Endothelial cell of umbilical vein (primary cell): Measurements from ENCODE around the gene ALX1. TPM values are rescaled to one million over a fixed set of nuclear protein-coding genes. Genes with fewer than 3 reads are reported as not detected.

Source experiments
- BruUV-seq: library from RNA; stranded (reverse); fragments of 400-500 nt; replicated peaks from 2 replicates; lab custom pipeline; 2021; lab: Mats Ljungman, UMichigan
- CTCF ChIA-PET: fragments of 300-600, 350-600 bp; sonication (Branson Sonifier 250); formaldehyde crosslinking; loops from one replicate; lab custom pipeline; 2021; ENCODE audit warnings: antibody characterized with exemption, inconsistent platforms; lab: Charles Lee
- POLR2A ChIA-PET: fragments of 300-600, 350-600 bp; sonication (Branson Sonifier 250); formaldehyde crosslinking; loops from one replicate; lab custom pipeline; 2021; ENCODE audit warnings: antibody characterized with exemption, inconsistent platforms; lab: Charles Lee
- DNase-seq: peaks from one replicate; pipeline ENCODE4 v3.0.0-alpha.2; 2011; ENCODE audit warnings: low read depth, low spot score
- FAIRE-seq: peaks from 2 replicates; lab custom pipeline; 2011; peaks lifted over from hg19 to GRCh38; lab: Jason Lieb, UNC
- H2AFZ ChIP-seq: 2 replicates; pipeline ENCODE4 v1.6.0; 2012; ENCODE audit warnings: low read depth, low read length, control low read depth, inconsistent platforms
- H3K27ac ChIP-seq: 2 replicates; pipeline ENCODE4 v1.5.1; 2011; ENCODE audit warnings: low read depth, mild to moderate bottlenecking, control low read depth, low read length, moderate library complexity; ENCODE audit not compliant: insufficient read depth
- H3K27me3 ChIP-seq, 2 experiments: 2 replicates each; pipeline versions ENCODE4 v1.6.0 to v1.6.1; 2011; ENCODE audit warnings: low read length in 2 of 2, mixed read lengths in 1 of 2; ENCODE audit not compliant: control insufficient read depth in 2 of 2, insufficient read depth in 2 of 2
- H3K36me3 ChIP-seq, 2 experiments: 2 replicates in 1 of 2; 3 replicates in 1 of 2; pipeline ENCODE4 v1.5.1; 2011; ENCODE audit warnings: low read length in 2 of 2, mild to moderate bottlenecking in 1 of 2, moderate library complexity in 1 of 2; ENCODE audit not compliant: control insufficient read depth in 2 of 2, insufficient read depth in 2 of 2; ENCODE audit errors: extremely low read depth in 1 of 2
- H3K4me1 ChIP-seq: 3 replicates; pipeline ENCODE4 v1.5.1; 2011; ENCODE audit warnings: mild to moderate bottlenecking, low read length; ENCODE audit not compliant: control insufficient read depth, insufficient read depth; ENCODE audit errors: extremely low read depth
- H3K4me2 ChIP-seq: 2 replicates; pipeline ENCODE4 v1.6.1; 2011; ENCODE audit warnings: low read length, control low read depth, mixed read lengths; ENCODE audit not compliant: insufficient read depth
- H3K4me3 ChIP-seq, 3 experiments: fragments of 200-600 bp in 1 of 3; sonication (generic), shearing (Covaris generic) in 1 of 3; replicated peaks in 1 of 3; 2 replicates each; pipeline ENCODE4 v1.5.1; 2011 to 2016; ENCODE audit warnings: control low read depth in 3 of 3, low read length in 3 of 3, mild to moderate bottlenecking in 2 of 3, inconsistent platforms in 1 of 3, low read depth in 1 of 3, moderate library complexity in 1 of 3; ENCODE audit not compliant: insufficient read depth in 1 of 3
- H3K79me2 ChIP-seq: 2 replicates; pipeline ENCODE4 v1.6.0; 2012; ENCODE audit warnings: low read length, inconsistent platforms; ENCODE audit not compliant: control insufficient read depth, insufficient read depth
- H3K9ac ChIP-seq: replicated peaks from 2 replicates; pipeline ENCODE3; 2011; ENCODE audit warnings: low read length, control low read depth; ENCODE audit not compliant: insufficient read depth; ENCODE audit errors: extremely low read depth
- H3K9me1 ChIP-seq: replicated peaks from 3 replicates; pipeline ENCODE4 v1.6.0; 2011; ENCODE audit warnings: mild to moderate bottlenecking, low read length; ENCODE audit not compliant: control insufficient read depth, insufficient read depth; ENCODE audit errors: extremely low read depth
- H3K9me3 ChIP-seq: replicated peaks from 2 replicates; pipeline ENCODE4 v1.5.1; 2012; ENCODE audit warnings: low read length, inconsistent platforms; ENCODE audit not compliant: control insufficient read depth, insufficient read depth
- H4K20me1 ChIP-seq: replicated peaks from 2 replicates; pipeline ENCODE3; 2011; ENCODE audit warnings: mild to moderate bottlenecking, low read length; ENCODE audit not compliant: control insufficient read depth, insufficient read depth; ENCODE audit errors: extremely low read depth
- CTCF ChIP-seq, 2 donors: IDR thresholded peaks; 1 replicate in 1 of 2; 2 replicates in 1 of 2; pipeline ENCODE4 v1.5.1; 2011; ENCODE audit warnings: low read length in 2 of 2, mild to moderate bottlenecking in 2 of 2, moderate library complexity in 2 of 2, control low read depth in 1 of 2, inconsistent platforms in 1 of 2, low read depth in 1 of 2; ENCODE audit not compliant: insufficient read depth in 1 of 2; ENCODE audit errors: extremely low read depth in 1 of 2
- FOS ChIP-seq: IDR thresholded peaks from 2 replicates; pipeline ENCODE4 v1.6.1; 2011; ENCODE audit warnings: mild to moderate bottlenecking, low read length, moderate library complexity, borderline replicate concordance; ENCODE audit not compliant: insufficient read depth
- GATA2 ChIP-seq: IDR thresholded peaks from 2 replicates; pipeline ENCODE4 v1.7.0; 2011; ENCODE audit warnings: low read depth, mild to moderate bottlenecking, moderate library complexity, mixed read lengths, low read length; ENCODE audit not compliant: insufficient read length, insufficient read depth
- MYC ChIP-seq: IDR thresholded peaks from one replicate; pipeline ENCODE4 v1.6.1; 2011; ENCODE audit warnings: mild to moderate bottlenecking, low read depth, low read length
- POLR2A ChIP-seq: IDR thresholded peaks from 2 replicates; pipeline ENCODE4 v1.6.1; 2012; ENCODE audit warnings: low read depth, mild to moderate bottlenecking, control low read depth, low read length
- dilution Hi-C: fragments of 300-500 bp; cut with MboI; formaldehyde crosslinking; loops from one replicate; pipeline ENCODE4 v1.15.0; 2019; ENCODE audit warnings: low sequenced_read_pairs; ENCODE audit not compliant: extremely low pct_ligation_motif_present
- intact Hi-C: fragments of 100-400 bp; cut with micrococcal nuclease; formaldehyde crosslinking; loops from one replicate; pipeline ENCODE4 v1.10.0; 2022
- polyA plus RNA-seq, 4 experiments: library from polyadenylated mRNA; depleted of rRNA in 3 of 4; stranded (reverse) in 3 of 4; unstranded in 1 of 4; fragments of >200 nt; gene quantifications; 2 replicates each; pipeline versions ENCODE4 v1.2.1 to v1.2.3, GENCODE V29; 2011 to 2012; ENCODE audit warnings: missing spikeins in 1 of 4
- total RNA-seq: library from RNA; stranded (reverse); gene quantifications from 2 replicates; pipeline ENCODE4 v1.2.3, GENCODE V29; 2021

Gene ALX1
- total and polyA plus RNA-seq, 2 donors (not counting 3 experiments of a cell fraction or from before 2014, with no cell fraction given) = 2.2 to 3.5 TPM

- no peaks in the 10 kb centered on the region for H4K20me1 ChIP-seq
- H3K4me3 ChIP-seq = no peak overlapping the region
- BruUV-seq = no TSS peak
- no peaks in the 10 kb centered on the region for H3K79me2 ChIP-seq
- H3K9me1 ChIP-seq = no peaks in the 10 kb centered on the region
- no peaks in the 10 kb centered on the region for H3K27me3 ChIP-seq
- DNase-seq (no peak), FAIRE-seq (no peak)
- H3K9me3 ChIP-seq = no peaks in the 10 kb centered on the region
- no peak overlapping the region for H2AFZ ChIP-seq
- H3K4me1 ChIP-seq = no peaks in the 10 kb centered on the region
- H3K36me3 ChIP-seq = no peaks in the 10 kb centered on the region
- no peak overlapping the region for H3K4me2 ChIP-seq
- intact Hi-C loops (loop anchor here (2.0 kb wide), 3 partner anchors 131 to 153 kb away; no protein-coding TSS in a partner anchor), dilution Hi-C loops (no loop called here)
- H3K9ac ChIP-seq = no peak overlapping the region
- POLR2A ChIA-PET = no interaction called here
- CTCF ChIA-PET = interaction anchor here (0.6 to 5.8 kb wide), 34 partner anchors 9 to 611 kb away, joined by 3 to 55 read pairs (median 6); no protein-coding TSS in a partner anchor
- no peak for TF ChIP-seq POLR2A
- no peak for TF ChIP-seq MYC
- no peak for TF ChIP-seq CTCF (IDR thresholded peaks at IDR 0.05; ENCODE audit: extremely low read depth in 1 of 2, insufficient read depth in 1 of 2, low read depth in 1 of 2, low read length in 2 of 2)
- no peak for TF ChIP-seq FOS
- no peak for TF ChIP-seq GATA2
- H3K27ac ChIP-seq = no peak overlapping the region
Observed at GRCh38 chr12:85310025-85310424, 30.0 kb downstream of the ALX1 start.
